Activated CD8-positive, alpha-beta memory T cell treated with anti-CD3 and anti-CD28 coated beads for 4 hours (primary cell): ENCODE measurements around the gene CLTCL1.

Experiments used
- DNase-seq, 2 donors: peaks; one replicate each; pipeline ENCODE4 v3.0.0-alpha.2; 2020; ENCODE audit warnings: low read depth in 2 of 2

CLTCL1 gene

GRCh38 chr22:19131685-19132015 lies 159.9 kb downstream of the CLTCL1 start:
- no peak for DNase-seq

- DNase-seq, result no peak
Measured at GRCh38 chr22:19130959-19131684, 160.4 kb downstream of the CLTCL1 start, which contains the start of gene TSSK2. Gene TSSK2 (plus strand): TSS chr22:19131308. CDS start chr22:19131400, 92 bp downstream.

GRCh38 chr22:19129871-19130270 lies 161.6 kb downstream of the CLTCL1 start:
- no peak for DNase-seq
